Gastroesophageal sphincter (tissue), 3 donors: ENCODE measurements around the gene TMX4.

ENCODE experiments used
- POLR2AphosphoS5 ChIP-seq: sonication (generic); formaldehyde crosslinking; IDR thresholded peaks from one replicate; pipeline ENCODE4 v1.6.1; 2017; ENCODE audit warnings: antibody characterized with exemption
- TF ChIP-seq, protein P1 (sequence below), 4 experiments: fragments of 200-600 bp in 2 of 4; fragments of 450-650 bp in 2 of 4; sonication (generic) in 1 of 4; IDR thresholded peaks; one replicate each; pipeline ENCODE4 v1.5.1; 2017 to 2019; ENCODE audit warnings: antibody characterized with exemption in 4 of 4, mild to moderate bottlenecking in 2 of 4, moderate library complexity in 2 of 4

- TF ChIP-seq, protein P1, sequence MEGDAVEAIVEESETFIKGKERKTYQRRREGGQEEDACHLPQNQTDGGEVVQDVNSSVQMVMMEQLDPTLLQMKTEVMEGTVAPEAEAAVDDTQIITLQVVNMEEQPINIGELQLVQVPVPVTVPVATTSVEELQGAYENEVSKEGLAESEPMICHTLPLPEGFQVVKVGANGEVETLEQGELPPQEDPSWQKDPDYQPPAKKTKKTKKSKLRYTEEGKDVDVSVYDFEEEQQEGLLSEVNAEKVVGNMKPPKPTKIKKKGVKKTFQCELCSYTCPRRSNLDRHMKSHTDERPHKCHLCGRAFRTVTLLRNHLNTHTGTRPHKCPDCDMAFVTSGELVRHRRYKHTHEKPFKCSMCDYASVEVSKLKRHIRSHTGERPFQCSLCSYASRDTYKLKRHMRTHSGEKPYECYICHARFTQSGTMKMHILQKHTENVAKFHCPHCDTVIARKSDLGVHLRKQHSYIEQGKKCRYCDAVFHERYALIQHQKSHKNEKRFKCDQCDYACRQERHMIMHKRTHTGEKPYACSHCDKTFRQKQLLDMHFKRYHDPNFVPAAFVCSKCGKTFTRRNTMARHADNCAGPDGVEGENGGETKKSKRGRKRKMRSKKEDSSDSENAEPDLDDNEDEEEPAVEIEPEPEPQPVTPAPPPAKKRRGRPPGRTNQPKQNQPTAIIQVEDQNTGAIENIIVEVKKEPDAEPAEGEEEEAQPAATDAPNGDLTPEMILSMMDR (IDR thresholded peaks at IDR 0.05) = no peak
- no peak for TF ChIP-seq POLR2AphosphoS5
Observed at GRCh38 chr20:7990385-7990784, 29.2 kb downstream of the TMX4 start.
